CD4-positive, alpha-beta T cell treated with Interleukin-4 for 4 hours (primary cell): ENCODE results near the gene TRERF1.

ENCODE experiments used
- DNase-seq: peaks from one replicate; pipeline ENCODE4 v3.0.0-alpha.2; 2020

TRERF1 gene

GRCh38 chr6:42175860-42176259 lies 275.9 kb downstream of the TRERF1 start:
- DNase-seq, result no peak
